Loucy (cell line): Measurements from ENCODE around the gene JADE2.

Experiments used
- H2AFZ ChIP-seq: fragments of 200-600 bp; sonication (generic); 2 replicates; pipeline ENCODE4 v1.6.0; 2016; ENCODE audit warnings: antibody characterized with exemption, mild to moderate bottlenecking, low read length, moderate library complexity
- H3F3A ChIP-seq: fragments of 200-600 bp; 2 replicates; pipeline ENCODE4 v1.6.0; 2016; ENCODE audit warnings: antibody characterized with exemption, low read depth, mild to moderate bottlenecking
- H3K27me3 ChIP-seq: fragments of 200-600 bp; sonication (generic); 2 replicates; pipeline ENCODE4 v1.6.1; 2014; ENCODE audit warnings: low read length, mild to moderate bottlenecking; ENCODE audit not compliant: insufficient read depth, poor library complexity, severe bottlenecking
- H3K36me3 ChIP-seq: fragments of 200-600 bp; sonication (generic); 2 replicates; pipeline ENCODE4 v1.6.1; 2016; ENCODE audit warnings: low read length; ENCODE audit not compliant: insufficient read depth
- H3K4me1 ChIP-seq: fragments of 200-600 bp; sonication (generic); 2 replicates; pipeline ENCODE4 v1.5.1; 2014; ENCODE audit warnings: low read length, mild to moderate bottlenecking; ENCODE audit not compliant: insufficient read depth, poor library complexity, severe bottlenecking
- H3K4me2 ChIP-seq: fragments of 200-600 bp; sonication (generic); 2 replicates; pipeline ENCODE4 v1.6.0; 2014; ENCODE audit warnings: antibody characterized with exemption, low read length, low read depth, mild to moderate bottlenecking; ENCODE audit not compliant: poor library complexity, severe bottlenecking
- H3K4me3 ChIP-seq: fragments of 200-600 bp; sonication (generic); 2 replicates; pipeline ENCODE4 v1.5.1; 2014; ENCODE audit warnings: low read length, mild to moderate bottlenecking, mixed read lengths; ENCODE audit not compliant: poor library complexity, severe bottlenecking
- H3K79me2 ChIP-seq: fragments of 200-600 bp; sonication (generic); 2 replicates; pipeline ENCODE4 v1.6.1; 2014; ENCODE audit warnings: low read length; ENCODE audit not compliant: insufficient read depth
- H3K9ac ChIP-seq: fragments of 200-600 bp; sonication (generic); 2 replicates; pipeline ENCODE4 v1.6.0; 2014; ENCODE audit warnings: mild to moderate bottlenecking, low read depth, low read length, moderate library complexity; ENCODE audit not compliant: poor library complexity, severe bottlenecking
- H3K9me2 ChIP-seq: fragments of 200-600 bp; sonication (generic); replicated peaks from 2 replicates; pipeline ENCODE4 v1.6.1; 2016; ENCODE audit warnings: low read depth, low read length, mixed read lengths
- H3K9me3 ChIP-seq: fragments of 200-600 bp; sonication (generic); 2 replicates; pipeline ENCODE4 v1.6.1; 2014; ENCODE audit warnings: mild to moderate bottlenecking, antibody characterized with exemption, low read length, low read depth; ENCODE audit not compliant: insufficient read depth
- H4K20me1 ChIP-seq: fragments of 200-600 bp; sonication (generic); 2 replicates; pipeline ENCODE4 v1.6.0; 2014; ENCODE audit warnings: antibody characterized with exemption, low read length, mild to moderate bottlenecking; ENCODE audit not compliant: insufficient read depth, poor library complexity, severe bottlenecking
- EZH2phosphoT487 ChIP-seq: fragments of 200-600 bp; IDR thresholded peaks from 2 replicates; pipeline ENCODE4 v1.6.1; 2018; ENCODE audit warnings: antibody characterized with exemption, mild to moderate bottlenecking, moderate library complexity, borderline replicate concordance
- TF ChIP-seq, protein P1 (sequence below): fragments of 200-600 bp; sonication (generic); conservative IDR thresholded peaks from 2 replicates; pipeline ENCODE4 v1.5.1; 2014; ENCODE audit warnings: mild to moderate bottlenecking, antibody characterized with exemption, low read length

Gene JADE2

DNA sequence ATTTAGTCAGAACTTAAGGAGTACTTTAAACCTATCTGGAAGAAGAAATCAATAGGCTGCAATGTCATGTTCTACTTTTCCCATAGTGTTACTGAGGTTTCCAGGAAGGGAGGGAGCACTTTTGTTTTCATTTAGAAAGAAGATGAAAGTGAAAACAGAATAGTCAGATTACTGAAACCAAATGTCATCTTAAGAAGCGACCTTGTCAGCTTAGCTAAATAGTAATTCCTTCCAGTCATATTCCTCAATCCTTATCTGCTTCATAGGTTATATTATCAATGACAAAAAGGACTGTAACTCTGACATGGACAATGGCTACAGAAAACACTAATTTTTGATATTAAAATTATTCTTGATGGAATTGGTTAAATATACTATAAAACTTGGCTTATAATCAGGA is 79.4 kb downstream of the JADE2 start:
- no peaks in the 10 kb centered on the region for H3K9me2 ChIP-seq
- no peak overlapping the region for H2AFZ ChIP-seq
- no peak overlapping the region for H3K4me3 ChIP-seq
- H3K4me2 ChIP-seq: no peak overlapping the region
- peaks cover 28% of the 10 kb centered on the region; the same call in 1 of the 2 replicates for H3K36me3 ChIP-seq
- no peaks in the 10 kb centered on the region for H3K79me2 ChIP-seq
- H3K9ac ChIP-seq: no peak overlapping the region
- H3F3A ChIP-seq: no peaks in the 10 kb centered on the region
- H3K9me3 ChIP-seq: no peaks in the 10 kb centered on the region
- TF ChIP-seq EZH2phosphoT487: no peak
- TF ChIP-seq, protein P1, sequence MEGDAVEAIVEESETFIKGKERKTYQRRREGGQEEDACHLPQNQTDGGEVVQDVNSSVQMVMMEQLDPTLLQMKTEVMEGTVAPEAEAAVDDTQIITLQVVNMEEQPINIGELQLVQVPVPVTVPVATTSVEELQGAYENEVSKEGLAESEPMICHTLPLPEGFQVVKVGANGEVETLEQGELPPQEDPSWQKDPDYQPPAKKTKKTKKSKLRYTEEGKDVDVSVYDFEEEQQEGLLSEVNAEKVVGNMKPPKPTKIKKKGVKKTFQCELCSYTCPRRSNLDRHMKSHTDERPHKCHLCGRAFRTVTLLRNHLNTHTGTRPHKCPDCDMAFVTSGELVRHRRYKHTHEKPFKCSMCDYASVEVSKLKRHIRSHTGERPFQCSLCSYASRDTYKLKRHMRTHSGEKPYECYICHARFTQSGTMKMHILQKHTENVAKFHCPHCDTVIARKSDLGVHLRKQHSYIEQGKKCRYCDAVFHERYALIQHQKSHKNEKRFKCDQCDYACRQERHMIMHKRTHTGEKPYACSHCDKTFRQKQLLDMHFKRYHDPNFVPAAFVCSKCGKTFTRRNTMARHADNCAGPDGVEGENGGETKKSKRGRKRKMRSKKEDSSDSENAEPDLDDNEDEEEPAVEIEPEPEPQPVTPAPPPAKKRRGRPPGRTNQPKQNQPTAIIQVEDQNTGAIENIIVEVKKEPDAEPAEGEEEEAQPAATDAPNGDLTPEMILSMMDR: no peak
- no peaks in the 10 kb centered on the region for H3K27me3 ChIP-seq
- no peaks in the 10 kb centered on the region for H3K4me1 ChIP-seq
- no peaks in the 10 kb centered on the region for H4K20me1 ChIP-seq

DNA sequence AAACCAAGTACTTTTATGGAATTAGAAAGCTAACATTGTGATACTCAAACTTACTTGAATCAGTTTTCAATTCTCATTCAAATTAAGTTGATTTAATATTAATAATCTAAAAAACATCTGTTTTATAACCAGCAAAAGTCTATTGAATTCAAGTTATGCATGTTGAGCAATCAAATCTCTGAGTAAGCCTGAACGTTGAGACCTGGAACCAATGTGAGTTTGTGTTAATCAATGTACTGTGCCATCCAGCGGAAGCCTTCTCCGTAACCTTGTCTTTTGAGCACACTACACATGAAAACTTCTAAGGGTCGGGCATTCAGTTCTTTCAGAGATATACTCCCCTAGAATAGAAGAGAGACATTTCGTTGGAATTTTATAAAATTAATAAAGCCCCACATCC is 81.3 kb downstream of the JADE2 start:
- no peaks in the 10 kb centered on the region for H3K79me2 ChIP-seq
- H3F3A ChIP-seq: no peaks in the 10 kb centered on the region
- H3K9me3 ChIP-seq: no peaks in the 10 kb centered on the region
- H4K20me1 ChIP-seq: no peaks in the 10 kb centered on the region
- TF ChIP-seq EZH2phosphoT487: no peak
- TF ChIP-seq, protein P1: no peak
- H3K27me3 ChIP-seq: no peaks in the 10 kb centered on the region
- H3K9me2 ChIP-seq: no peaks in the 10 kb centered on the region
- no peak overlapping the region for H3K4me2 ChIP-seq
- peaks cover 36% of the 10 kb centered on the region; the same call in 1 of the 2 replicates for H3K36me3 ChIP-seq
- no peaks in the 10 kb centered on the region for H3K4me1 ChIP-seq
- H3K4me3 ChIP-seq: no peak overlapping the region
- H2AFZ ChIP-seq: no peak overlapping the region
- H3K9ac ChIP-seq: no peak overlapping the region

DNA sequence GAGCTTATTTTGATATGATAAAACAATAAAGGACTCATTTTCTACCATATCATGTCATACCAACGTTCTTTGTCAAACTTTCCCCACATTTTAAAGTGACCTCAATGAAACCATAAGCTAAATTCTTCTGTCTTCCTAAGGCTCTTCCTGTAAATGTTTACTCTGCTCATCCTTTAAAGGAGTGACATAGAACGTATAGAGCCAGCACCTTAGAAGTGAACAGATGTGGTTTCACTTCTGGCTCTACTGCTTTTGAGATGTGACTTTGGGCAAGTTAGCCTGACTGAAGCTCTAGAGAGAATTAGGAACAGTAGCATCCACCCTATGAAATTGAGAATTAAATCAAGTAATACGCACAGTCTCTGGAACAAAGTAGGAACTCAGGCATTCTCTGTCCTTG is 83.1 kb downstream of the JADE2 start:
- Histone ChIP-seq H3K9ac (no peak overlapping the region), H4K20me1 (no peaks in the 10 kb centered on the region), H3K4me2 (no peak overlapping the region), H3K27me3 (no peaks in the 10 kb centered on the region), H3K4me1 (no peaks in the 10 kb centered on the region), H3K9me3 (no peaks in the 10 kb centered on the region), H3F3A (no peaks in the 10 kb centered on the region), H3K9me2 (no peaks in the 10 kb centered on the region), H3K4me3 (no peak overlapping the region), H3K79me2 (no peaks in the 10 kb centered on the region), H3K36me3 (peaks cover 45% of the 10 kb centered on the region; the same call in 1 of the 2 replicates), H2AFZ (no peak overlapping the region)
- TF ChIP-seq, protein P1: no peak
- no peak for TF ChIP-seq EZH2phosphoT487
